Measurements from ENCODE around the gene NPC2.

Gene NPC2

GRCh38 chr14:74503291-74503937 lies 10.3 kb upstream of the NPC2 start:
- DNase-seq (ENCODE audit: low read depth) = no peak

DNA sequence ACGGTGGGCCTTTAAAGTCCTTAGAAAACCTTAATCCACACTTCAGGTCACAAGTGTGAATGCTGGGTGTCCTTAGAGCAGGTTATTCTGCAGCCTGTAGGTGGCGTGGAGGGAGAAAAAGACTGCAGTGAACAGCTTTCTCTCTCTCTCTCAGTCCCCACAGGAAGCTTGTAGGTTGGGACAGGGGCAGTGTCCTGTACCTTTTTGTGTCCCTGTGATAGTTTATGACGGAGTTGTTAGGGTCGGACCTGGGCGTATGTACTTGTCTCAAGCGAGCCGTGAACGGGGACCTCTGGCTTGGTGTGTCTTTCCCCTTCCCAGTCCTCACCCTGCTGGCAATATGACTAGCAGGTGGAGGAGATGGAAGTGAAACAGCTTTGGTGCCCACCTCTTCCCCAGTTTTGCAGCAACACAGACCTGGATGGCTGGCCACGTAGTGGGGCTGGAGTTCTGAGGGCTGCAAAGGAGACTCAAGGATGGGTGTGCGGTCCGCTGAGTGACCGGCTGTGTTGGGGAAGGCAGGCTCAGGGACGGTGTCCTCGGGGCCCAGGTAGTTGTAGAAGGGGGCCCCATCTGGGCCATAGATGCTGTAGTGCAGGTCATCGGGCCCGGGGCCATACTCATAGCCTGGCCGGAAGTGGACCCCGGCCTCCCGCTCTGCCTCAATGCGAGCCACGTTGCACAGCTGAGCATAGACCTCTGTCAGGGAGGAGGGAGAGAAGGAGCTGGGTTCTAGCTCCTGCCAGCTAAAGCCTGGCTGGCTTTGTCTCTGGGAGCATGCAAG lies 9.3 kb upstream of the NPC2 start:
- no peak for DNase-seq (ENCODE audit: low read depth)

- DNase-seq (ENCODE audit: low read depth) = no peak
Measured at GRCh38 chr14:74501691-74502090, 8.6 kb upstream of the NPC2 start.

- DNase-seq (ENCODE audit: low read depth) = no peak
Measured at GRCh38 chr14:74501135-74501614, 8.1 kb upstream of the NPC2 start.

GRCh38 chr14:74500417-74501134 lies 7.5 kb upstream of the NPC2 start:
- no peak for DNase-seq (ENCODE audit: low read depth)

GRCh38 chr14:74495356-74495755 lies 2.3 kb upstream of the NPC2 start:
- DNase-seq (ENCODE audit: low read depth) = no peak

GRCh38 chr14:74493343-74494261 lies 497 bp upstream of the NPC2 start, which contains the start of gene ISCA2:
TSS of gene ISCA2 (plus strand) at chr14:74493765. CDS start at chr14:74493775, 10 bp downstream.
- peak; percentile 93 for DNase-seq (ENCODE audit: low read depth)

GRCh38 chr14:74491956-74492775 lies 939 bp downstream of the NPC2 start:
- DNase-seq (ENCODE audit: low read depth) = no peak

DNA sequence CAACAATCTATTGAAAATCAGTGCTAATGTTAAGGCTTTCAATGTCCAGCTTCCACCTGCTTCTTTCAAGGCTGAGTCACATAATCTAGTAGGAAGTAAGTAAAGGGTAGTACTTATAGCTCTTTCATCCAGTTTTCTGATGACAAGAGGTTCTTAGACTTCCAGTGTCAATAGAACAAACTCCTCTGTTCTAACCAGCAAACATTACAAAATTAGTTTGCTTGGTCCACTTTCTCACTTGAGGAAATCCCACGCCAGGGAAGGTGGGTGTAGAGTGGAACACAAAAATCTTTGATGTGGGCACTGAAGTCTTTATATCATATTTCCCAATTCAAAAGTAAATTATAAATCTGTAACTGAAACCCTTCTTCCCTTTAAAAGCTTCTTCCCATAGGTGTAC lies 2.6 kb downstream of the NPC2 start:
- DNase-seq (ENCODE audit: low read depth) = no peak

GRCh38 chr14:74488786-74489397 lies 4.2 kb downstream of the NPC2 start:
- DNase-seq (ENCODE audit: low read depth) = peak; percentile 65

DNA sequence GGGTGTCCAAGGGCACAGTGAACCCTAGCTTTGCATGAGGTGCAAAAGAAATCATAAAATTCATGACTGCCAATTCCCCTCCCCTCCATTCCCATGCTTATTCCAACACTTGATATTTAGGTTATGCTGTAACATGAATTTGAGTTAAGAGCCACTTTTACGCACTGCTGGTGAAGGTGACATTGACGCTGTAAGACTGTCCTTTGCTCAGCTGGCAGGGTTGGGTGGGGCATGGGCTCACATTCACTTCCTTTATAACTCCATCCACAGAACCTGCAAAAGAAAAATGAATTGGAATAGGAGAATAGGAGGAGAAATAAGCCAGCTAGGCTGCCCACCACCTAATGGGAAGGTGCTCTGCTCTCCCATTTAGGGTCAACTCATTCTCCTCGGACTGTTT lies 6.9 kb downstream of the NPC2 start:
- no peak for DNase-seq (ENCODE audit: low read depth)

- no peak for DNase-seq (ENCODE audit: low read depth)
Measured at GRCh38 chr14:74483321-74483720, 9.8 kb downstream of the NPC2 start.

DNA sequence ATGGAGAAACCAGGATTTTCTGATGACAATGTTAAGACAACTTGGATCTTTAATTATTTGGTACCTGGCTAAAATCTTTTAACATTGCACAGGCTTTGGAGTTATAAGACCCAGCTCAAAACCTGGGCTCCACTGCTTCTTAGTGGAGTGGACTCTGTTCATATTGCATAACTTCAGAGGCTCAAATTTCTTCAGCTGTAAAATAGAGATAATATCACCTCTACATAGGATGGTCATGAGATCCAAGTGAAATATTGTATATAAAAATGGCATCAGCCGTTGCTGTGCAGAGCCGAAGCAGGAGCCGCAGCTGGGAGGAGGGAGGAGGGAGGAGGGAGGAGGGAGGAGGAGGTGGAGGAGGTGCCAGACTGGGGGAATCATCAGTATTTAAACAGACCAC lies 10.5 kb downstream of the NPC2 start:
- no peak for DNase-seq (ENCODE audit: low read depth)

GRCh38 chr14:74480046-74480445 lies 13.1 kb downstream of the NPC2 start:
- DNase-seq (ENCODE audit: low read depth) = no peak

GRCh38 chr14:74478996-74479635 lies 14.0 kb downstream of the NPC2 start:
- DNase-seq (ENCODE audit: low read depth) = no peak

DNA sequence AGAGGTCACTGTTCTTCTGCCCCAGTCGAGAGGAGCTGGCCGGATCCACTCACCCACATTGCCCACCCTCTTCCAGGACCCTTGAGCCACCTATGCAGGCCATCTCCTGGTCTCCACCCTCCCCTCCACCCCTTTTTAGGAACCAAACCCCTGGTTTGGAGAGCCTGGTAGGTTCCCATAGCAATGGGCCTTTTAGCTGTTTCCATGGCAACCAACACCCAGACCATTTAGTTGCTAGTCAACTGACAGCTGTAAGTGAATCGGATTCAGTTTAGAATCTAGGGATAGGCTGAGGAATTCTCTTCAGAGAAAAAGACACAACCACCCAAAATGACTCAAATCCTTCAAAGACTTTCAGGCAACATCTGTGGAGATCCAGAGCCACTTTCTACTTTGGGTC lies 16.5 kb downstream of the NPC2 start:
- no peak for DNase-seq (ENCODE audit: low read depth)

GRCh38 chr14:74476107-74476506 lies 17.0 kb downstream of the NPC2 start:
- no peak for DNase-seq (ENCODE audit: low read depth)

GRCh38 chr14:74475678-74476077 lies 17.4 kb downstream of the NPC2 start:
- no peak for DNase-seq (ENCODE audit: low read depth)

DNA sequence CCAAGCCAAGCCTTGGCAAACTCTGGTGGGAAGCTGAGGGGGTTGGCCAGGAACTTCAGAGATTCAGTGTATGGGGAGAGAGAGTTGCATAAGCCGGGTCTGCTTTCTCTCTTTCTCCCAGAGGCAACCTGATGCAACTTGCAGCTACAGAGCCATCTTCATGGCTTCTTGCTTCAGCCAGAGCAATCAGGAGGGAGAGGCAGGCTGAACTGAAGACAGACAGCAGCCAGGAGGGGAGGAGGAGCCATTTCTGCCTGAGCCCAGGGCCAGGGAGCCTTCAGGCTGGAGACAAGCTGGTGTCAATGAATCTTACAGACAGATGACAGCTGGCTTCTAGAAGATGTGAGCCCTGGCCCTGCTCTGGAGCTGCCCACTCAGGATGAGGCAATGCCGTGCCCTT lies 18.7 kb downstream of the NPC2 start:
- DNase-seq (ENCODE audit: low read depth) = no peak

- DNase-seq (ENCODE audit: low read depth) = no peak
Measured at GRCh38 chr14:74472601-74473000, 20.5 kb downstream of the NPC2 start.

All from HS-27A (cell line).